Trophoblast cell (in vitro differentiated cells and primary cell): ENCODE results near the gene RNF40.
A peak's percentile ranks its signal among the peaks of the same experiment; 100 is the strongest.

ENCODE experiments used
- DNase-seq, 2 donors: peaks; one replicate each; pipeline ENCODE4 v3.0.0-alpha.2; 2016
- H2AFZ ChIP-seq: 2 replicates; pipeline ENCODE4 v1.6.1; 2013; ENCODE audit warnings: low read length, moderate library complexity, mild to moderate bottlenecking; ENCODE audit not compliant: insufficient read depth, poor library complexity
- H2AK5ac ChIP-seq: 2 replicates; pipeline ENCODE4 v1.6.1; 2013; ENCODE audit warnings: mild to moderate bottlenecking, low read length
- H2BK120ac ChIP-seq: 2 replicates; pipeline ENCODE4 v1.6.1; 2013; ENCODE audit warnings: low read length, mild to moderate bottlenecking, moderate library complexity; ENCODE audit not compliant: insufficient read depth, poor library complexity
- H2BK12ac ChIP-seq: 2 replicates; pipeline ENCODE4 v1.6.1; 2013; ENCODE audit warnings: mild to moderate bottlenecking, low read length, moderate library complexity
- H2BK5ac ChIP-seq: 2 replicates; pipeline ENCODE4 v1.6.1; 2013; ENCODE audit warnings: low read length, low read depth, moderate library complexity, mild to moderate bottlenecking; ENCODE audit not compliant: poor library complexity
- H3K14ac ChIP-seq: 2 replicates; pipeline ENCODE4 v1.6.1; 2013; ENCODE audit warnings: mild to moderate bottlenecking, low read length
- H3K18ac ChIP-seq: 2 replicates; pipeline ENCODE4 v1.6.1; 2013; ENCODE audit warnings: mild to moderate bottlenecking, low read length
- H3K23ac ChIP-seq: 2 replicates; pipeline ENCODE4 v1.6.1; 2013; ENCODE audit warnings: low read length
- H3K27ac ChIP-seq: 2 replicates; pipeline ENCODE4 v1.5.1; 2013; ENCODE audit warnings: low read depth, mild to moderate bottlenecking, inconsistent platforms, low read length, moderate library complexity
- H3K27me3 ChIP-seq: 2 replicates; pipeline ENCODE4 v1.6.1; 2013; ENCODE audit warnings: inconsistent platforms, mild to moderate bottlenecking, low read length, moderate library complexity; ENCODE audit not compliant: insufficient read depth
- H3K36me3 ChIP-seq, 2 experiments: 1 replicate in 1 of 2; 2 replicates in 1 of 2; pipeline ENCODE4 v1.6.1; 2013; ENCODE audit warnings: low read length in 2 of 2, mild to moderate bottlenecking in 2 of 2, moderate library complexity in 1 of 2; ENCODE audit not compliant: insufficient read depth in 2 of 2, control insufficient read depth in 1 of 2
- H3K4ac ChIP-seq: 2 replicates; pipeline ENCODE4 v1.6.1; 2013; ENCODE audit warnings: low read depth, mild to moderate bottlenecking, low read length, moderate library complexity
- H3K4me1 ChIP-seq, 2 experiments: 1 replicate in 1 of 2; 2 replicates in 1 of 2; pipeline ENCODE4 v1.6.1; 2013; ENCODE audit warnings: low read length in 2 of 2, mild to moderate bottlenecking in 2 of 2, moderate library complexity in 1 of 2; ENCODE audit not compliant: insufficient read depth in 2 of 2, control insufficient read depth in 1 of 2
- H3K4me2 ChIP-seq: 2 replicates; pipeline ENCODE4 v1.6.1; 2013; ENCODE audit warnings: inconsistent platforms, mild to moderate bottlenecking, low read length, moderate library complexity
- H3K4me3 ChIP-seq: 2 replicates; pipeline ENCODE4 v1.5.1; 2013; ENCODE audit warnings: mild to moderate bottlenecking, low read depth, low read length, inconsistent platforms
- H3K79me1 ChIP-seq: one replicate; pipeline ENCODE4 v1.6.1; 2013; ENCODE audit warnings: low read length
- H3K79me2 ChIP-seq: 2 replicates; pipeline ENCODE4 v1.6.1; 2013; ENCODE audit warnings: low read length, mild to moderate bottlenecking; ENCODE audit not compliant: control insufficient read depth, insufficient read depth, poor library complexity
- H3K9ac ChIP-seq: 2 replicates; pipeline ENCODE4 v1.6.1; 2013; ENCODE audit warnings: mild to moderate bottlenecking, low read length
- H3K9me3 ChIP-seq: 2 replicates; pipeline ENCODE4 v1.6.1; 2013; ENCODE audit warnings: low read depth, mild to moderate bottlenecking, control low read depth, inconsistent platforms, low read length; ENCODE audit not compliant: insufficient read depth
- H4K12ac ChIP-seq: 2 replicates; pipeline ENCODE4 v1.6.1; 2013; ENCODE audit warnings: low read depth, mild to moderate bottlenecking, low read length, moderate library complexity
- H4K8ac ChIP-seq: 2 replicates; pipeline ENCODE4 v1.6.1; 2013; ENCODE audit warnings: low read depth, mild to moderate bottlenecking, low read length, moderate library complexity
- H4K91ac ChIP-seq: one replicate; pipeline ENCODE4 v1.6.1; 2013; ENCODE audit warnings: low read depth, mild to moderate bottlenecking, low read length, moderate library complexity
- whole genome bisulfite sequencing: extraction: QIAGEN DNeasy Blood & Tissue Kit; methylation state at CpG from one replicate; pipeline ENCODE4 v1.1.7; 2013; ENCODE audit warnings: missing lambda C conversion rate; ENCODE audit not compliant: insufficient read length, insufficient coverage; ENCODE audit errors: extremely low coverage; 5-methylcytosine and 5-hydroxymethylcytosine counted together

Gene RNF40

DNA sequence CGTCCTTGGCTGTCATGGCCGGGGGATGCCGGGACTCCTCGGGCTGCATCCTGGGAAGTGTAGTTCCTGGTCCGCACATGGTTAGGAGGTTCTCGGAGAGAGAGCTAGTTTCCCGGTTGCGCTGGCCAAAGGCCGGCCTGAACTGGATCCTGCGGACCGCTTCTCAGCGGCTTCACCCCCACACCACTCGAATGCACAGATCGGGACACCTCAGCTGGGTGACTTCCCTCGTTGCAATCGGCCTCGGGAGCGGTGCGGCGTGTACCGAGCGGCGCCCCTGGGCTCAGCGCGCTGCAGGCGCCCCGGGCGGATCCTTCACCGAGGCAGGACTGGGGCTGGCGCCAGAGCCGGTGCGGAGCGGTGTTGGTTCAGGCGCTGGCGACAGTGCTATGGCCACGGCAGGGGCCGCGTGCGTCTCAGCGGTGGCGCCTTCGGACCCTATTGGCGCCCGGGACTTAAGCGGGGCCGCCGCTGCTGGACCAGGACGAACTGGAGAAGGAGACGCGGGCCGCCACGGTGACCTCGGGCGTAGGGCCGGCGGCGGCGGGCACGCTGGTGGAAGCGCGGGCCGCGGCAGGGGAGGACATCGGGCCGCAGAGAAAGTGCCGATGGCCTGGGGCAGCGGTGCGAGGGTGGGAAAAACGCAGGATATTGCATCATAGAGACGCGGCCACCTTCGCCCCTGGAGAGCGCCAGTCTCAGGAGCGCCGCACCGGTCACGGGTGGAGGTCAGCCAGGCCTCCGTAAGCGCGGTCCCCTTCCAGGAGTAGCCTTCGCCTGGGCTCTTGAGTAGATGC, 13.5 kb downstream of the RNF40 start:
- H3K27me3 ChIP-seq, result no peaks in the 10 kb centered on the region
- WGBS, result no CpG with 5 or more reads among the region's 81 CpGs
- peak overlapping the region; percentile 67 for H2BK5ac ChIP-seq
- DNase-seq, result peak; percentile 63 to 65
- peak overlapping the region; percentile 94 for H3K9ac ChIP-seq
- peak overlapping the region; percentile 80 for H3K4me3 ChIP-seq
- peak overlapping the region; percentile 91 for H4K8ac ChIP-seq
- H4K91ac ChIP-seq, result peak overlapping the region; percentile 93
- no peak overlapping the region for H3K23ac ChIP-seq
- H3K4ac ChIP-seq, result peak overlapping the region; percentile 49
- H3K14ac ChIP-seq, result peak overlapping the region; percentile 78
- peak overlapping the region; percentile 50 for H2BK120ac ChIP-seq
- H3K9me3 ChIP-seq, result peaks cover 2% of the 10 kb centered on the region
- peak overlapping the region; percentile 66 for H2AK5ac ChIP-seq
- peak overlapping the region; percentile 53 for H2AFZ ChIP-seq
- peak overlapping the region; percentile 89 for H3K27ac ChIP-seq
- H2BK12ac ChIP-seq, result no peak overlapping the region
- peaks cover 4 to 11% of the 10 kb centered on the region in 2 experiments for H3K4me1 ChIP-seq
- peak overlapping the region; percentile 68 for H4K12ac ChIP-seq
- H3K18ac ChIP-seq, result peak overlapping the region; percentile 84
- H3K4me2 ChIP-seq, result peak overlapping the region; percentile 97
- peaks cover 47 to 48% of the 10 kb centered on the region in 2 experiments for H3K36me3 ChIP-seq
- H3K79me1 ChIP-seq, result peaks cover 11% of the 10 kb centered on the region
- peaks cover 9% of the 10 kb centered on the region for H3K79me2 ChIP-seq

DNA sequence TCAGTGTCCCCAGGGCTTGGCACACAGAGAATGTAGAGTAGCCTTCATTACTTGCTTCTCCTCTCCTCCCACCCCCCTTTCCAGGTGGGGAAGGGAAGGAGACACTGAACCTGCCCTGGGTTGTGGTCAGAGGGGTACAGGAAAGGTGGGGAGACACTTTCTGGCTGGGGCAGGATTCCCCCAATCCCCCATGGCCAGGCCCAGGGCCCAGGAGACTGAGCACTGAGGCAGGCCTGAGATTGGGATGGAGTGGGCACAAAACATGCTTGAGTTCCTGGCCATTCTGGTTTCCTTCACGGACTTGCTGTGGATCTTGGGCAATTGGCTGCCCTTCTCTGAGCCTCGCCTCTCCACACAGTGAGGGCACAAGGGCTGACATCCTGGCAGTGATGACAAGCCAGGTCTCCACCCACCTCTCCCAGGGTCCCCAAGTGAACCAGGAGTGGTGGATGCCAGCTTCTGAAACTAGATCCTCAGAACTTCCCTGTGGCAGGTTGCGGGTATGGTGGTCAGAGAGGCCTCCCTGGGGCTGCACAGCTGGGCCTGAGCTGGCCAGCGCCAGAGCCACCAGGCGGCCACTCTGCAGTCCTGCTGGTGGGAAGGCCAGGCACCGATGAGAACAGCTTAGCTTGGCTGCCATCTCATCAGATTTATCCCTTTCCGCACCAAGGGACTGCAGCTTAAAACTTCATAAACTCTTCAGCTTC, 15.6 kb downstream of the RNF40 start:
- no peak overlapping the region for H3K4ac ChIP-seq
- H4K8ac ChIP-seq, result no peak overlapping the region
- H3K27me3 ChIP-seq, result no peaks in the 10 kb centered on the region
- H3K79me2 ChIP-seq, result peaks cover 9% of the 10 kb centered on the region
- H3K9me3 ChIP-seq, result no peaks in the 10 kb centered on the region
- no peak overlapping the region for H2BK5ac ChIP-seq
- DNase-seq, result no peak
- no peak overlapping the region for H2AK5ac ChIP-seq
- no peak overlapping the region for H2BK120ac ChIP-seq
- H4K91ac ChIP-seq, result no peak overlapping the region
- H2BK12ac ChIP-seq, result no peak overlapping the region
- no peak overlapping the region for H3K27ac ChIP-seq
- peaks cover 4 to 11% of the 10 kb centered on the region in 2 experiments for H3K4me1 ChIP-seq
- peaks cover 41 to 44% of the 10 kb centered on the region in 2 experiments for H3K36me3 ChIP-seq
- WGBS, result no CpG with 5 or more reads among the region's 7 CpGs
- H3K9ac ChIP-seq, result no peak overlapping the region
- no peak overlapping the region for H3K4me2 ChIP-seq
- no peak overlapping the region for H3K4me3 ChIP-seq
- no peak overlapping the region for H4K12ac ChIP-seq
- no peak overlapping the region for H2AFZ ChIP-seq
- no peak overlapping the region for H3K18ac ChIP-seq
- no peak overlapping the region for H3K14ac ChIP-seq
- no peak overlapping the region for H3K23ac ChIP-seq
- peaks cover 11% of the 10 kb centered on the region for H3K79me1 ChIP-seq

GRCh38 chr16:30778549-30779244, 16.6 kb downstream of the RNF40 start:
- Histone ChIP-seq H3K9me3 (no peaks in the 10 kb centered on the region), H3K14ac (no peak overlapping the region), H2BK5ac (no peak overlapping the region), H2BK12ac (no peak overlapping the region), H2AFZ (no peak overlapping the region), H3K4me2 (no peak overlapping the region), H3K9ac (no peak overlapping the region), H3K4me3 (no peak overlapping the region), H3K18ac (no peak overlapping the region), H3K79me1 (peaks cover 11% of the 10 kb centered on the region), H3K36me3 (peaks cover 41 to 44% of the 10 kb centered on the region in 2 experiments), H3K4ac (no peak overlapping the region), H3K27me3 (no peaks in the 10 kb centered on the region), H4K91ac (no peak overlapping the region), H2BK120ac (no peak overlapping the region), H4K8ac (no peak overlapping the region), H2AK5ac (no peak overlapping the region), H3K4me1 (peaks cover 4 to 11% of the 10 kb centered on the region in 2 experiments), H3K27ac (no peak overlapping the region), H3K23ac (no peak overlapping the region), H3K79me2 (peaks cover 9% of the 10 kb centered on the region), H4K12ac (no peak overlapping the region)
- WGBS, result no CpG with 5 or more reads among the region's 14 CpGs
- DNase-seq, result no peak

- no CpG with 5 or more reads among the region's 6 CpGs for WGBS
- H3K4ac ChIP-seq, result no peak overlapping the region
- peaks cover 39 to 40% of the 10 kb centered on the region in 2 experiments for H3K36me3 ChIP-seq
- no peak overlapping the region for H2BK12ac ChIP-seq
- H3K27ac ChIP-seq, result no peak overlapping the region
- H4K12ac ChIP-seq, result no peak overlapping the region
- no peaks in the 10 kb centered on the region for H3K9me3 ChIP-seq
- no peak overlapping the region for H2AFZ ChIP-seq
- H3K9ac ChIP-seq, result no peak overlapping the region
- H2AK5ac ChIP-seq, result no peak overlapping the region
- no peaks in the 10 kb centered on the region for H3K27me3 ChIP-seq
- H2BK5ac ChIP-seq, result no peak overlapping the region
- H3K4me2 ChIP-seq, result no peak overlapping the region
- no peak overlapping the region for H3K23ac ChIP-seq
- H3K4me1 ChIP-seq, result peaks cover 4 to 11% of the 10 kb centered on the region in 2 experiments
- H2BK120ac ChIP-seq, result no peak overlapping the region
- no peak overlapping the region for H4K91ac ChIP-seq
- H3K18ac ChIP-seq, result no peak overlapping the region
- peaks cover 11% of the 10 kb centered on the region for H3K79me1 ChIP-seq
- peaks cover 9% of the 10 kb centered on the region for H3K79me2 ChIP-seq
- no peak overlapping the region for H3K14ac ChIP-seq
- H4K8ac ChIP-seq, result no peak overlapping the region
- no peak overlapping the region for H3K4me3 ChIP-seq
- DNase-seq, result no peak
Measured at GRCh38 chr16:30779596-30779995, 17.5 kb downstream of the RNF40 start.
